Uterus (tissue), 2 donors: ENCODE data around the gene PCDH9.
"Not testable (repeated sequence)": the region's sequence is repeated elsewhere in the genome, so short reads cannot be mapped to it uniquely, and the experiment has no call there.

ENCODE experiments used
- CTCF ChIP-seq, 4 experiments: fragments of 200-600 bp in 2 of 4; fragments of 450-650 bp in 2 of 4; sonication (generic) in 2 of 4; IDR thresholded peaks; one replicate each; pipeline ENCODE4 v1.5.1; 2016 to 2019; ENCODE audit warnings: antibody characterized with exemption in 4 of 4, mild to moderate bottlenecking in 2 of 4, moderate library complexity in 1 of 4
- POLR2A ChIP-seq, 2 donors: fragments of 450-650 bp; IDR thresholded peaks; one replicate each; pipeline ENCODE4 v1.6.1; 2016; ENCODE audit warnings: antibody characterized with exemption in 2 of 2, mild to moderate bottlenecking in 1 of 2, moderate library complexity in 1 of 2

GRCh38 chr13:66286806-66287205 is 943.3 kb downstream of the PCDH9 start:
- TF ChIP-seq CTCF, POLR2A (IDR thresholded peaks at IDR 0.05): not testable (repeated sequence)
